Lower leg skin (tissue), 3 donors: Measurements from ENCODE around the gene CD209.

ENCODE experiments used
- CTCF ChIP-seq, 3 donors: fragments of 450-650 bp; IDR thresholded peaks; one replicate each; pipeline ENCODE4 v1.5.1; 2016; ENCODE audit warnings: antibody characterized with exemption in 3 of 3, mild to moderate bottlenecking in 3 of 3, moderate library complexity in 2 of 3
- POLR2A ChIP-seq, 2 donors: fragments of 450-650 bp; IDR thresholded peaks; one replicate each; pipeline ENCODE4 v1.6.1; 2016 to 2017; ENCODE audit warnings: antibody characterized with exemption in 2 of 2, mild to moderate bottlenecking in 1 of 2, moderate library complexity in 1 of 2

GRCh38 chr19:7763696-7764095, 16.4 kb upstream of the CD209 start:
- no peak for TF ChIP-seq CTCF (IDR thresholded peaks at IDR 0.05)
- no peak for TF ChIP-seq POLR2A (IDR thresholded peaks at IDR 0.05)
